ENCODE results near the gene MAGI2. TPM values are rescaled to one million over a fixed set of nuclear protein-coding genes. Genes with fewer than 3 reads are reported as not detected.

The MAGI2 gene
- polyA plus RNA-seq, 4 donors = 0.22 to 2.1 (median 1.5) TPM

- FAIRE-seq (no peak), DNase-seq (no peak)
- Histone ChIP-seq H3K27ac (ENCODE audit: low read depth in 1 of 3, low read length in 2 of 3) (no peak overlapping the region), H3K4me1 (ENCODE audit: control insufficient read depth in 3 of 3, insufficient read depth in 2 of 3, low read depth in 1 of 3, low read length in 2 of 3) (no peaks in the 10 kb centered on the region), H3K36me3 (ENCODE audit: control insufficient read depth in 3 of 3, insufficient read depth in 2 of 3, low read depth in 1 of 3, low read length in 3 of 3) (no peaks in the 10 kb centered on the region), H3K27me3 (ENCODE audit: control insufficient read depth in 3 of 3, insufficient read depth in 3 of 3, low read length in 3 of 3) (no peaks in the 10 kb centered on the region), H3K4me3 (ENCODE audit: low read depth in 1 of 3, low read length in 3 of 3) (no peak overlapping the region), H3K9me3 (ENCODE audit: control insufficient read depth in 2 of 2, insufficient read depth in 1 of 2, low read depth in 1 of 2, low read length in 1 of 2) (no peaks in the 10 kb centered on the region)
- 89 to 95% (median 91%) methylated on average over 1 of the region's 1 CpG for WGBS, 3 donors
Measured at GRCh38 chr7:78377532-78377931, 1075.9 kb downstream of the MAGI2 start.

- Histone ChIP-seq H3K27me3 (ENCODE audit: control insufficient read depth in 3 of 3, insufficient read depth in 3 of 3, low read length in 3 of 3) (no peaks in the 10 kb centered on the region), H3K36me3 (ENCODE audit: control insufficient read depth in 3 of 3, insufficient read depth in 2 of 3, low read depth in 1 of 3, low read length in 3 of 3) (no peaks in the 10 kb centered on the region), H3K4me1 (ENCODE audit: control insufficient read depth in 3 of 3, insufficient read depth in 2 of 3, low read depth in 1 of 3, low read length in 2 of 3) (no peaks in the 10 kb centered on the region), H3K9me3 (ENCODE audit: control insufficient read depth in 2 of 2, insufficient read depth in 1 of 2, low read depth in 1 of 2, low read length in 1 of 2) (no peaks in the 10 kb centered on the region), H3K4me3 (ENCODE audit: low read depth in 1 of 3, low read length in 3 of 3) (no peak overlapping the region), H3K27ac (ENCODE audit: low read depth in 1 of 3, low read length in 2 of 3) (no peak overlapping the region)
- DNase-seq (no peak), FAIRE-seq (no peak)
Measured at GRCh38 chr7:78370936-78371335, 1082.5 kb downstream of the MAGI2 start.

GRCh38 chr7:78368771-78369170, 1084.7 kb downstream of the MAGI2 start:
- no peaks in the 10 kb centered on the region for H3K27me3 ChIP-seq (ENCODE audit: control insufficient read depth in 3 of 3, insufficient read depth in 3 of 3, low read length in 3 of 3)
- FAIRE-seq (no peak), DNase-seq (no peak)
- no peaks in the 10 kb centered on the region for H3K9me3 ChIP-seq (ENCODE audit: control insufficient read depth in 2 of 2, insufficient read depth in 1 of 2, low read depth in 1 of 2, low read length in 1 of 2)
- H3K27ac ChIP-seq (ENCODE audit: low read depth in 1 of 3, low read length in 2 of 3) = no peak overlapping the region
- WGBS, 3 donors = 55 to 64% (median 64%) methylated on average over 2 of the region's 2 CpGs
- no peaks in the 10 kb centered on the region for H3K4me1 ChIP-seq (ENCODE audit: control insufficient read depth in 3 of 3, insufficient read depth in 2 of 3, low read depth in 1 of 3, low read length in 2 of 3)
- no peaks in the 10 kb centered on the region for H3K36me3 ChIP-seq (ENCODE audit: control insufficient read depth in 3 of 3, insufficient read depth in 2 of 3, low read depth in 1 of 3, low read length in 3 of 3)
- no peak overlapping the region for H3K4me3 ChIP-seq (ENCODE audit: low read depth in 1 of 3, low read length in 3 of 3)

GRCh38 chr7:78367280-78367773, 1086.1 kb downstream of the MAGI2 start:
- no peak for DNase-seq
- no peak for FAIRE-seq
- no peaks in the 10 kb centered on the region for H3K36me3 ChIP-seq (ENCODE audit: control insufficient read depth in 3 of 3, insufficient read depth in 2 of 3, low read depth in 1 of 3, low read length in 3 of 3)
- no peak overlapping the region for H3K27ac ChIP-seq (ENCODE audit: low read depth in 1 of 3, low read length in 2 of 3)
- no peaks in the 10 kb centered on the region for H3K27me3 ChIP-seq (ENCODE audit: control insufficient read depth in 3 of 3, insufficient read depth in 3 of 3, low read length in 3 of 3)
- H3K4me1 ChIP-seq (ENCODE audit: control insufficient read depth in 3 of 3, insufficient read depth in 2 of 3, low read depth in 1 of 3, low read length in 2 of 3) = no peaks in the 10 kb centered on the region
- no peaks in the 10 kb centered on the region for H3K9me3 ChIP-seq (ENCODE audit: control insufficient read depth in 2 of 2, insufficient read depth in 1 of 2, low read depth in 1 of 2, low read length in 1 of 2)
- H3K4me3 ChIP-seq (ENCODE audit: low read depth in 1 of 3, low read length in 3 of 3) = no peak overlapping the region
- WGBS, 3 donors = 77 to 81% (median 81%) methylated on average over 5 of the region's 5 CpGs

GRCh38 chr7:78363866-78364265, 1089.6 kb downstream of the MAGI2 start:
- H3K4me1 ChIP-seq (ENCODE audit: control insufficient read depth in 3 of 3, insufficient read depth in 2 of 3, low read depth in 1 of 3, low read length in 2 of 3) = no peaks in the 10 kb centered on the region
- H3K27ac ChIP-seq (ENCODE audit: low read depth in 1 of 3, low read length in 2 of 3) = no peak overlapping the region
- no peak overlapping the region for H3K4me3 ChIP-seq (ENCODE audit: low read depth in 1 of 3, low read length in 3 of 3)
- WGBS, 3 donors = 55 to 74% (median 72%) methylated on average over 4 of the region's 4 CpGs
- DNase-seq (no peak), FAIRE-seq (no peak)
- no peaks in the 10 kb centered on the region for H3K27me3 ChIP-seq (ENCODE audit: control insufficient read depth in 3 of 3, insufficient read depth in 3 of 3, low read length in 3 of 3)
- no peaks in the 10 kb centered on the region for H3K9me3 ChIP-seq (ENCODE audit: control insufficient read depth in 2 of 2, insufficient read depth in 1 of 2, low read depth in 1 of 2, low read length in 1 of 2)
- H3K36me3 ChIP-seq (ENCODE audit: control insufficient read depth in 3 of 3, insufficient read depth in 2 of 3, low read depth in 1 of 3, low read length in 3 of 3) = no peaks in the 10 kb centered on the region

- no peak for FAIRE-seq
- no peak overlapping the region for H3K4me3 ChIP-seq (ENCODE audit: low read depth in 1 of 3, low read length in 3 of 3)
- H3K4me1 ChIP-seq (ENCODE audit: control insufficient read depth in 3 of 3, insufficient read depth in 2 of 3, low read depth in 1 of 3, low read length in 2 of 3) = no peaks in the 10 kb centered on the region
- WGBS, 3 donors = 92 to 100% (median 92%) methylated on average over 1 of the region's 1 CpG
- no peaks in the 10 kb centered on the region for H3K9me3 ChIP-seq (ENCODE audit: control insufficient read depth in 2 of 2, insufficient read depth in 1 of 2, low read depth in 1 of 2, low read length in 1 of 2)
- no peaks in the 10 kb centered on the region for H3K36me3 ChIP-seq (ENCODE audit: control insufficient read depth in 3 of 3, insufficient read depth in 2 of 3, low read depth in 1 of 3, low read length in 3 of 3)
- no peaks in the 10 kb centered on the region for H3K27me3 ChIP-seq (ENCODE audit: control insufficient read depth in 3 of 3, insufficient read depth in 3 of 3, low read length in 3 of 3)
- DNase-seq = no peak
- no peak overlapping the region for H3K27ac ChIP-seq (ENCODE audit: low read depth in 1 of 3, low read length in 2 of 3)
Measured at GRCh38 chr7:78359836-78360235, 1093.6 kb downstream of the MAGI2 start.

GRCh38 chr7:78357709-78358108, 1095.8 kb downstream of the MAGI2 start:
- Histone ChIP-seq H3K27ac (ENCODE audit: low read depth in 1 of 3, low read length in 2 of 3) (no peak overlapping the region), H3K36me3 (ENCODE audit: control insufficient read depth in 3 of 3, insufficient read depth in 2 of 3, low read depth in 1 of 3, low read length in 3 of 3) (no peaks in the 10 kb centered on the region), H3K4me1 (ENCODE audit: control insufficient read depth in 3 of 3, insufficient read depth in 2 of 3, low read depth in 1 of 3, low read length in 2 of 3) (no peaks in the 10 kb centered on the region), H3K4me3 (ENCODE audit: low read depth in 1 of 3, low read length in 3 of 3) (no peak overlapping the region), H3K9me3 (ENCODE audit: control insufficient read depth in 2 of 2, insufficient read depth in 1 of 2, low read depth in 1 of 2, low read length in 1 of 2) (no peaks in the 10 kb centered on the region), H3K27me3 (ENCODE audit: control insufficient read depth in 3 of 3, insufficient read depth in 3 of 3, low read length in 3 of 3) (no peaks in the 10 kb centered on the region)
- WGBS, 3 donors = 75 to 88% (median 78%) methylated on average over 2 of the region's 2 CpGs
- DNase-seq = no peak
- no peak for FAIRE-seq

GRCh38 chr7:78355834-78356233, 1097.6 kb downstream of the MAGI2 start:
- DNase-seq = no peak
- 76 to 84% (median 82%) methylated on average over 3 of the region's 3 CpGs for WGBS, 3 donors
- no peak overlapping the region for H3K4me3 ChIP-seq (ENCODE audit: low read depth in 1 of 3, low read length in 3 of 3)
- no peaks in the 10 kb centered on the region for H3K9me3 ChIP-seq (ENCODE audit: control insufficient read depth in 2 of 2, insufficient read depth in 1 of 2, low read depth in 1 of 2, low read length in 1 of 2)
- no peak overlapping the region for H3K27ac ChIP-seq (ENCODE audit: low read depth in 1 of 3, low read length in 2 of 3)
- FAIRE-seq = no peak
- no peaks in the 10 kb centered on the region for H3K27me3 ChIP-seq (ENCODE audit: control insufficient read depth in 3 of 3, insufficient read depth in 3 of 3, low read length in 3 of 3)
- H3K36me3 ChIP-seq (ENCODE audit: control insufficient read depth in 3 of 3, insufficient read depth in 2 of 3, low read depth in 1 of 3, low read length in 3 of 3) = no peaks in the 10 kb centered on the region
- H3K4me1 ChIP-seq (ENCODE audit: control insufficient read depth in 3 of 3, insufficient read depth in 2 of 3, low read depth in 1 of 3, low read length in 2 of 3) = peaks cover 0 to 7% (median 0%) of the 10 kb centered on the region in 3 donors

- no peak for FAIRE-seq
Measured at GRCh38 chr7:78350926-78351325, 1102.5 kb downstream of the MAGI2 start.

More at GRCh38 chr7:78350926-78351325, 1102.5 kb downstream of the MAGI2 start:
- H3K36me3 ChIP-seq (ENCODE audit: control insufficient read depth in 3 of 3, insufficient read depth in 2 of 3, low read depth in 1 of 3, low read length in 3 of 3) = no peaks in the 10 kb centered on the region
- H3K4me3 ChIP-seq (ENCODE audit: low read depth in 1 of 3, low read length in 3 of 3) = no peak overlapping the region
- peaks cover 0 to 10% (median 0%) of the 10 kb centered on the region in 3 donors for H3K4me1 ChIP-seq (ENCODE audit: control insufficient read depth in 3 of 3, insufficient read depth in 2 of 3, low read depth in 1 of 3, low read length in 2 of 3)
- H3K27me3 ChIP-seq (ENCODE audit: control insufficient read depth in 3 of 3, insufficient read depth in 3 of 3, low read length in 3 of 3) = no peaks in the 10 kb centered on the region
- H3K27ac ChIP-seq (ENCODE audit: low read depth in 1 of 3, low read length in 2 of 3) = no peak overlapping the region
- peak in 1 of 2 donors; percentile 3 for DNase-seq
- no peaks in the 10 kb centered on the region for H3K9me3 ChIP-seq (ENCODE audit: control insufficient read depth in 2 of 2, insufficient read depth in 1 of 2, low read depth in 1 of 2, low read length in 1 of 2)
- WGBS, 3 donors = 46 to 70% (median 54%) methylated on average over 3 of the region's 3 CpGs
